GM23338 (cell line): Measurements from ENCODE around the gene CNTNAP5. TPM values are rescaled to one million over a fixed set of nuclear protein-coding genes. Genes with fewer than 3 reads are reported as not detected.

Experiments
- ATAC-seq: fragments of 200-7000 bp; cut with Tn5 transposase; 3 replicates; pipeline ENCODE4 v1.9.1; 2020
- DNase-seq: peaks from one replicate; pipeline ENCODE4 v3.0.0-alpha.2; 2015; ENCODE audit warnings: low spot score
- H2AFZ ChIP-seq: fragments of 200-600 bp; sonication (generic); 2 replicates; pipeline ENCODE4 v1.8.0; 2016; ENCODE audit warnings: antibody characterized with exemption, mild to moderate bottlenecking, moderate library complexity
- H3F3A ChIP-seq: fragments of 200-600 bp; sonication (generic); replicated peaks from 2 replicates; pipeline ENCODE4 v1.8.0; 2017; ENCODE audit warnings: antibody characterized with exemption, mixed run types, low read depth
- H3K27ac ChIP-seq: fragments of 200-600 bp; sonication (generic); 2 replicates; pipeline ENCODE4 v1.6.1; 2016; ENCODE audit warnings: low read depth
- H3K27me3 ChIP-seq: fragments of 200-600 bp; sonication (generic); 2 replicates; pipeline ENCODE4 v1.8.0; 2016; ENCODE audit warnings: mild to moderate bottlenecking, mixed run types, moderate library complexity; ENCODE audit not compliant: insufficient read depth
- H3K36me3 ChIP-seq: fragments of 200-600 bp; sonication (generic); 2 replicates; pipeline ENCODE4 v1.8.0; 2016; ENCODE audit warnings: mild to moderate bottlenecking; ENCODE audit not compliant: insufficient read depth
- H3K4me1 ChIP-seq: fragments of 200-600 bp; sonication (generic); 2 replicates; pipeline ENCODE4 v1.8.0; 2016; ENCODE audit warnings: mild to moderate bottlenecking, moderate library complexity; ENCODE audit not compliant: insufficient read depth
- H3K4me2 ChIP-seq: fragments of 200-600 bp; sonication (generic); 2 replicates; pipeline ENCODE4 v1.7.1; 2017; ENCODE audit warnings: mixed run types
- H3K4me3 ChIP-seq: fragments of 200-600 bp; sonication (generic); 2 replicates; pipeline ENCODE4 v1.6.1; 2016; ENCODE audit warnings: mixed run types
- H3K79me2 ChIP-seq: fragments of 200-600 bp; sonication (generic); replicated peaks from 2 replicates; pipeline ENCODE4 v1.8.0; 2017; ENCODE audit warnings: mild to moderate bottlenecking; ENCODE audit not compliant: insufficient read depth
- H3K9me2 ChIP-seq: fragments of 200-600 bp; sonication (generic); 2 replicates; pipeline ENCODE4 v1.8.0; 2017; ENCODE audit not compliant: insufficient read depth
- H4K20me1 ChIP-seq: fragments of 200-600 bp; sonication (generic); replicated peaks from 2 replicates; pipeline ENCODE4 v1.8.0; 2017; ENCODE audit warnings: mild to moderate bottlenecking; ENCODE audit not compliant: insufficient read depth
- H3K27ac Mint-ChIP-seq: 2 replicates; pipeline ENCODE4 v1.8.0; 2020; ENCODE audit warnings: inconsistent platforms, mild to moderate bottlenecking, moderate library complexity, mixed read lengths
- H3K27me3 Mint-ChIP-seq: 3 replicates; pipeline ENCODE4 v1.8.0; 2022; ENCODE audit warnings: low read depth, mild to moderate bottlenecking, moderate library complexity, mixed read lengths, inconsistent platforms; ENCODE audit not compliant: insufficient read depth, poor library complexity
- H3K36me3 Mint-ChIP-seq: 3 replicates; pipeline ENCODE4 v1.8.0; 2021; ENCODE audit warnings: low read depth, mild to moderate bottlenecking, inconsistent platforms, moderate library complexity, mixed read lengths
- H3K4me1 Mint-ChIP-seq: 3 replicates; pipeline ENCODE4 v1.8.0; 2020; ENCODE audit warnings: mild to moderate bottlenecking, inconsistent platforms, mixed read lengths
- H3K4me3 Mint-ChIP-seq: 3 replicates; pipeline ENCODE4 v1.8.0; 2021; ENCODE audit warnings: moderate library complexity, mild to moderate bottlenecking, inconsistent platforms, mixed read lengths
- H3K9me3 Mint-ChIP-seq: 3 replicates; pipeline ENCODE4 v1.8.0; 2020; ENCODE audit warnings: moderate library complexity, mild to moderate bottlenecking, inconsistent platforms, mixed read lengths
- CREB1 ChIP-seq: fragments of 250-450 bp; sonication (Bioruptor Pico); IDR thresholded peaks from 2 replicates; pipeline ENCODE4 v1.5.0; 2020; ENCODE audit warnings: low read depth, mild to moderate bottlenecking, moderate library complexity
- ETS1 ChIP-seq: IDR thresholded peaks from 2 replicates; pipeline ENCODE4 v1.6.1; 2016; ENCODE audit warnings: antibody characterized with exemption
- EZH2 ChIP-seq: fragments of 200-600 bp; sonication (generic); IDR thresholded peaks from one replicate; pipeline ENCODE4 v1.8.0; 2017; ENCODE audit warnings: antibody characterized with exemption, mild to moderate bottlenecking, low read depth; ENCODE audit not compliant: unreplicated experiment
- EZH2phosphoT487 ChIP-seq: fragments of 200-600 bp; sonication (generic); IDR thresholded peaks from one replicate; pipeline ENCODE4 v1.8.1; 2018; ENCODE audit warnings: antibody characterized with exemption; ENCODE audit not compliant: unreplicated experiment
- NANOG ChIP-seq: IDR thresholded peaks from 2 replicates; pipeline ENCODE4 v1.6.1; 2016; ENCODE audit warnings: antibody characterized with exemption, borderline replicate concordance
- POLR2AphosphoS5 ChIP-seq: IDR thresholded peaks from 2 replicates; pipeline ENCODE4 v1.6.1; 2016; ENCODE audit warnings: antibody characterized with exemption, low read depth
- REST ChIP-seq: IDR thresholded peaks from one replicate; pipeline ENCODE4 v1.6.1; 2018; ENCODE audit warnings: antibody characterized with exemption; ENCODE audit not compliant: unreplicated experiment
- STAT1 ChIP-seq: IDR thresholded peaks from one replicate; pipeline ENCODE4 v1.6.1; 2016; ENCODE audit warnings: antibody characterized with exemption; ENCODE audit not compliant: unreplicated experiment
- ZNF114 ChIP-seq: fragments of 250-450 bp; sonication (Bioruptor Pico); IDR thresholded peaks from 2 replicates; pipeline ENCODE4 v1.5.0; 2020; ENCODE audit warnings: mild to moderate bottlenecking, moderate library complexity
- ZNF331 ChIP-seq: fragments of 250-450 bp; sonication (Bioruptor Pico); IDR thresholded peaks from 2 replicates; pipeline ENCODE4 v1.5.0; 2020; ENCODE audit warnings: low read depth, mild to moderate bottlenecking, moderate library complexity
- ZNF462 ChIP-seq: fragments of 250-450 bp; sonication (Bioruptor Pico); IDR thresholded peaks from 2 replicates; pipeline ENCODE4 v1.5.0; 2020; ENCODE audit warnings: mild to moderate bottlenecking, moderate library complexity
- polyA plus RNA-seq: library from polyadenylated mRNA; unstranded; fragments of >200 nt; fragmentation: Nextera tagmentation; extraction: Ambion mirVana; gene quantifications from 2 replicates; pipeline ENCODE4 v1.2.1, GENCODE V29; 2016
- total RNA-seq: library from RNA; depleted of rRNA; stranded (reverse); fragments of >200 nt; shearing (Covaris generic); gene quantifications from 2 replicates; pipeline ENCODE4 v1.2.3, GENCODE V29; 2014

The CNTNAP5 gene
- total and polyA plus RNA-seq, 2 experiments from 2014 or later: 0.49 to 0.50 TPM

- Mint-ChIP-seq H3K27ac (no peak overlapping the region), H3K36me3 (no peaks in the 10 kb centered on the region), H3K9me3 (no peaks in the 10 kb centered on the region), H3K4me3 (no peak overlapping the region), H3K4me1 (no peaks in the 10 kb centered on the region), H3K27me3 (no peaks in the 10 kb centered on the region)
- DNase-seq (no peak), ATAC-seq (no peak)
- Histone ChIP-seq H3K27me3 (no peaks in the 10 kb centered on the region), H2AFZ (no peak overlapping the region), H3K36me3 (no peaks in the 10 kb centered on the region), H3K4me1 (no peaks in the 10 kb centered on the region), H3K79me2 (no peaks in the 10 kb centered on the region), H3K4me3 (no peak overlapping the region), H4K20me1 (no peaks in the 10 kb centered on the region), H3K27ac (no peak overlapping the region), H3K9me2 (no peaks in the 10 kb centered on the region), H3F3A (no peaks in the 10 kb centered on the region), H3K4me2 (no peak overlapping the region)
- no peak for TF ChIP-seq ZNF331 (CRISPR knock-in tag)
- TF ChIP-seq REST: no peak
- no peak for TF ChIP-seq POLR2AphosphoS5
- TF ChIP-seq EZH2: no peak
These were observed 54.0 kb downstream of the CNTNAP5 start for GRCh38 chr2:124079045-124079444.

- no peaks in the 10 kb centered on the region for H3K9me3 Mint-ChIP-seq
- no peaks in the 10 kb centered on the region for H3K27me3 Mint-ChIP-seq
- no peaks in the 10 kb centered on the region for H3K9me2 ChIP-seq
- TF ChIP-seq CREB1 (CRISPR knock-in tag): no peak
- TF ChIP-seq NANOG: no peak
- TF ChIP-seq ETS1: no peak
- no peak for TF ChIP-seq ZNF331 (CRISPR knock-in tag)
- TF ChIP-seq STAT1: no peak
- TF ChIP-seq EZH2phosphoT487: no peak
- no peak for TF ChIP-seq ZNF114 (CRISPR knock-in tag)
- TF ChIP-seq ZNF462 (CRISPR knock-in tag): no peak
- H3K4me3 ChIP-seq: no peak overlapping the region
- no peak overlapping the region for H3K27ac ChIP-seq
- H3K79me2 ChIP-seq: no peaks in the 10 kb centered on the region
- H3K27ac Mint-ChIP-seq: no peak overlapping the region
- no peaks in the 10 kb centered on the region for H3K36me3 ChIP-seq
- DNase-seq (no peak), ATAC-seq (no peak)
- H3K27me3 ChIP-seq: no peaks in the 10 kb centered on the region
- no peaks in the 10 kb centered on the region for H3K4me1 ChIP-seq
- no peaks in the 10 kb centered on the region for H4K20me1 ChIP-seq
- H3K4me3 Mint-ChIP-seq: no peak overlapping the region
- H3K4me2 ChIP-seq: no peak overlapping the region
- no peaks in the 10 kb centered on the region for H3K36me3 Mint-ChIP-seq
- H2AFZ ChIP-seq: no peak overlapping the region
- H3F3A ChIP-seq: no peaks in the 10 kb centered on the region
- H3K4me1 Mint-ChIP-seq: no peaks in the 10 kb centered on the region
These were observed 55.4 kb downstream of the CNTNAP5 start for GRCh38 chr2:124080281-124081153.
